DOHH2 (cell line): Measurements from ENCODE around the gene DHRS11.
"Not testable (repeated sequence)": the region's sequence is repeated elsewhere in the genome, so short reads cannot be mapped to it uniquely, and the experiment has no call there.

Source experiments
- H3F3A ChIP-seq: fragments of 200-600 bp; sonication (generic), shearing (Covaris generic); 2 replicates; pipeline ENCODE4 v1.6.0; 2016; ENCODE audit warnings: antibody characterized with exemption, mild to moderate bottlenecking; ENCODE audit not compliant: control insufficient read depth, insufficient read depth
- H3K27ac ChIP-seq: fragments of 200-600 bp; sonication (generic); 2 replicates; pipeline ENCODE4 v1.5.1; 2014; ENCODE audit warnings: low read depth, mild to moderate bottlenecking, low read length, moderate library complexity
- H3K27me3 ChIP-seq: fragments of 200-600 bp; sonication (generic); 2 replicates; pipeline ENCODE4 v1.6.1; 2014; ENCODE audit warnings: mild to moderate bottlenecking, low read length, mixed read lengths; ENCODE audit not compliant: control insufficient read depth
- H3K36me3 ChIP-seq: fragments of 200-600 bp; sonication (generic); 2 replicates; pipeline ENCODE4 v1.6.1; 2014; ENCODE audit warnings: mild to moderate bottlenecking, low read length, moderate library complexity, mixed read lengths; ENCODE audit not compliant: control insufficient read depth
- H3K4me1 ChIP-seq: fragments of 200-600 bp; sonication (generic); 2 replicates; pipeline ENCODE4 v1.6.1; 2014; ENCODE audit warnings: mild to moderate bottlenecking, low read length, mixed read lengths; ENCODE audit not compliant: control insufficient read depth
- H3K4me2 ChIP-seq: fragments of 200-600 bp; sonication (generic); 2 replicates; pipeline ENCODE4 v1.6.0; 2014; ENCODE audit warnings: mild to moderate bottlenecking, low read length, moderate library complexity
- H3K4me3 ChIP-seq: fragments of 200-600 bp; sonication (generic); 2 replicates; pipeline ENCODE4 v1.5.1; 2014; ENCODE audit warnings: mild to moderate bottlenecking, low read length, mixed read lengths
- H3K79me2 ChIP-seq: fragments of 200-600 bp; sonication (generic); 2 replicates; pipeline ENCODE4 v1.6.1; 2014; ENCODE audit warnings: mild to moderate bottlenecking, low read length, mixed read lengths; ENCODE audit not compliant: control insufficient read depth
- H3K9me2 ChIP-seq: fragments of 200-600 bp; sonication (generic); replicated peaks from 2 replicates; pipeline ENCODE4 v1.6.1; 2014; ENCODE audit warnings: mild to moderate bottlenecking, low read length, mixed read lengths; ENCODE audit not compliant: control insufficient read depth
- H3K9me3 ChIP-seq: fragments of 200-600 bp; sonication (generic); 2 replicates; pipeline ENCODE4 v1.6.1; 2014; ENCODE audit warnings: antibody characterized with exemption, low read length, mixed read lengths; ENCODE audit not compliant: control insufficient read depth, insufficient read depth
- H4K20me1 ChIP-seq: fragments of 200-600 bp; sonication (generic); 2 replicates; pipeline ENCODE4 v1.6.0; 2014; ENCODE audit warnings: low read depth, mild to moderate bottlenecking, antibody characterized with exemption, low read length, moderate library complexity; ENCODE audit not compliant: control insufficient read depth, insufficient read depth
- EZH2phosphoT487 ChIP-seq: fragments of 200-600 bp; sonication (generic); IDR thresholded peaks from 2 replicates; pipeline ENCODE4 v1.6.1; 2017; ENCODE audit warnings: borderline replicate concordance, mild to moderate bottlenecking, antibody characterized with exemption, low read length, moderate library complexity, mixed read lengths
- TF ChIP-seq, protein P1 (sequence below): fragments of 200-600 bp; sonication (generic); IDR thresholded peaks from one replicate; pipeline ENCODE4 v1.5.1; 2014; ENCODE audit warnings: antibody characterized with exemption, mild to moderate bottlenecking, low read depth, low read length; ENCODE audit not compliant: poor library complexity, severe bottlenecking

DHRS11 gene

GRCh38 chr17:36601303-36602029, 9.8 kb downstream of the DHRS11 start, which contains the start of gene MRM1:
Gene MRM1, plus strand, starts transcription at chr17:36601583. Its CDS starts 228 bp downstream, at chr17:36601811.
- peak within 1 kb of the TSS; percentile 75 for H3K4me2 ChIP-seq
- peaks cover 15% of the 10 kb centered on the region; the same call in 1 of the 2 replicates for H4K20me1 ChIP-seq
- peaks cover 31% of the 10 kb centered on the region for H3K4me1 ChIP-seq
- H3K27me3 ChIP-seq, result no peaks in the 10 kb centered on the region
- H3K27ac ChIP-seq, result peak within 1 kb of the TSS; percentile 43
- no peaks in the 10 kb centered on the region for H3K9me3 ChIP-seq
- peaks cover 51% of the 10 kb centered on the region for H3K79me2 ChIP-seq
- peak within 1 kb of the TSS; percentile 100 for H3K4me3 ChIP-seq
- peaks cover 31% of the 10 kb centered on the region for H3K36me3 ChIP-seq
- TF ChIP-seq, protein P1, sequence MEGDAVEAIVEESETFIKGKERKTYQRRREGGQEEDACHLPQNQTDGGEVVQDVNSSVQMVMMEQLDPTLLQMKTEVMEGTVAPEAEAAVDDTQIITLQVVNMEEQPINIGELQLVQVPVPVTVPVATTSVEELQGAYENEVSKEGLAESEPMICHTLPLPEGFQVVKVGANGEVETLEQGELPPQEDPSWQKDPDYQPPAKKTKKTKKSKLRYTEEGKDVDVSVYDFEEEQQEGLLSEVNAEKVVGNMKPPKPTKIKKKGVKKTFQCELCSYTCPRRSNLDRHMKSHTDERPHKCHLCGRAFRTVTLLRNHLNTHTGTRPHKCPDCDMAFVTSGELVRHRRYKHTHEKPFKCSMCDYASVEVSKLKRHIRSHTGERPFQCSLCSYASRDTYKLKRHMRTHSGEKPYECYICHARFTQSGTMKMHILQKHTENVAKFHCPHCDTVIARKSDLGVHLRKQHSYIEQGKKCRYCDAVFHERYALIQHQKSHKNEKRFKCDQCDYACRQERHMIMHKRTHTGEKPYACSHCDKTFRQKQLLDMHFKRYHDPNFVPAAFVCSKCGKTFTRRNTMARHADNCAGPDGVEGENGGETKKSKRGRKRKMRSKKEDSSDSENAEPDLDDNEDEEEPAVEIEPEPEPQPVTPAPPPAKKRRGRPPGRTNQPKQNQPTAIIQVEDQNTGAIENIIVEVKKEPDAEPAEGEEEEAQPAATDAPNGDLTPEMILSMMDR, result peak; percentile 11
- no peak for TF ChIP-seq EZH2phosphoT487
- no peaks in the 10 kb centered on the region for H3K9me2 ChIP-seq
- H3F3A ChIP-seq, result no peaks in the 10 kb centered on the region

DNA sequence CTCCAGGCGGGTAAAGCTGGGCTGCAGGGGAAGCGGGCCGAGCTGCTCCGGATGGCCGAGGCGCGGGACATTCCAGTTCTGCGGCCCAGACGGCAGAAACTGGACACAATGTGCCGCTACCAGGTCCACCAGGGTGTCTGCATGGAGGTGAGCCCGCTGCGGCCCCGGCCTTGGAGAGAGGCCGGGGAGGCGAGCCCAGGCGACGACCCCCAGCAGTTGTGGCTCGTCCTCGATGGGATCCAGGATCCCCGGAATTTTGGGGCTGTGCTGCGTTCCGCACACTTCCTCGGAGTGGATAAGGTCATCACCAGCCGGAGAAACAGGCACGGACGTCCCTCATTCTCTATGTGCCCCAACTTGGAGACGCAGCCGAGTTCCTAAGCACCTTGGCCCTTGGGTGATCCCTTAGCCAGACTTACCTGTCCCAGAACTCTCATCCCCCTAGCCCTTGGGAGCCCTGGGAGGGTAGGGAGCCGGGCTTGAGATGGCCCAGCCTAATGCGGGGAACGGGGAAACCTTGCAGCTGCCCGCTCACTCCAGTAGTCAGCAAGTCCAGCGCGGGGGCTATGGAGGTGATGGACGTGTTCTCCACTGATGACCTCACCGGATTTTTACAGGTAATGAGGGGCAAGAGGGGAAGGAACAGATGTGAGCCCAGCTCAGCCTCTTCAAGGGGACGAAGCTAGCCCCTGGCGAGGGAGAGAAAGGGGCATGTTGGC, 10.5 kb downstream of the DHRS11 start:
- H3K9me2 ChIP-seq, result no peaks in the 10 kb centered on the region
- H3K27me3 ChIP-seq, result no peaks in the 10 kb centered on the region
- H4K20me1 ChIP-seq, result peaks cover 15% of the 10 kb centered on the region; the same call in 1 of the 2 replicates
- TF ChIP-seq EZH2phosphoT487, result no peak
- TF ChIP-seq, protein P1, result no peak
- peak overlapping the region; percentile 75 for H3K4me2 ChIP-seq
- no peaks in the 10 kb centered on the region for H3K9me3 ChIP-seq
- H3K79me2 ChIP-seq, result peaks cover 53% of the 10 kb centered on the region
- H3K36me3 ChIP-seq, result peaks cover 31% of the 10 kb centered on the region
- no peaks in the 10 kb centered on the region for H3F3A ChIP-seq
- H3K4me3 ChIP-seq, result peak overlapping the region; percentile 100
- H3K27ac ChIP-seq, result peak overlapping the region; percentile 43
- H3K4me1 ChIP-seq, result peaks cover 31% of the 10 kb centered on the region

- peak overlapping the region; percentile 100 for H3K4me3 ChIP-seq
- no peaks in the 10 kb centered on the region for H3K27me3 ChIP-seq
- H3K9me2 ChIP-seq, result no peaks in the 10 kb centered on the region
- H3K27ac ChIP-seq, result peak overlapping the region; percentile 43
- TF ChIP-seq, protein P1, result peak; percentile 83
- TF ChIP-seq EZH2phosphoT487, result no peak
- peaks cover 60% of the 10 kb centered on the region for H3K79me2 ChIP-seq
- H3K4me1 ChIP-seq, result peaks cover 31% of the 10 kb centered on the region
- no peaks in the 10 kb centered on the region for H3K9me3 ChIP-seq
- H3K4me2 ChIP-seq, result peak overlapping the region; percentile 75
- H3K36me3 ChIP-seq, result peaks cover 36% of the 10 kb centered on the region
- H3F3A ChIP-seq, result no peaks in the 10 kb centered on the region
- peaks cover 17% of the 10 kb centered on the region; the same call in 1 of the 2 replicates for H4K20me1 ChIP-seq
Measured at GRCh38 chr17:36602924-36603384, 11.3 kb downstream of the DHRS11 start.

DNA sequence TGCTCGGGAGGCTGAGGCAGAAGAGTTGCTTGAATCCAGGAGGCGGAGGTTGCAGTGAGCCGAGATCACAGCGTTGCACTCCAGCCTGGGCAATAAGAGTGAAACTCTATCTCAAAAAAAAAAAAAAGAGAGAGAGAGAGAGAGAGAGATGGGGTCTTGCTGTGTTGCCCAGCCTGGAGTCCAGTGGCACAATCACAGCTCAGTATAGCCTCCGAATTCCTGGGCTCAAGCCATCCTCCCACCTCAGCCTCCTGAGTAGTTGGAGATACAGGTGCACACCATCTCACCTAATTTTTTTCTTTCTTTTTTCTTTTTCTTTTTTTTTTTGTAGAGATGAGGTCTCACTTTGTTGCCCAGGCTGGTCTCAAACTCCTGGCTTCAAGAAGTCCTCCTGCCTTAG, 13.3 kb downstream of the DHRS11 start:
- Histone ChIP-seq H3K4me1 (peaks cover 30% of the 10 kb centered on the region), H4K20me1 (peaks cover 18% of the 10 kb centered on the region; the same call in 1 of the 2 replicates), H3K36me3 (peaks cover 52% of the 10 kb centered on the region), H3K4me2 (peak overlapping the region; percentile 6; the same call in 1 of the 2 replicates), H3K79me2 (peaks cover 77% of the 10 kb centered on the region)
- H3K27me3 ChIP-seq, H3K27ac ChIP-seq, H3K9me3 ChIP-seq, H3F3A ChIP-seq, H3K4me3 ChIP-seq, H3K9me2 ChIP-seq: not testable (repeated sequence)
